ENCODE data around the gene SPEM3.
A peak's percentile ranks its signal among the peaks of the same experiment; 100 is the strongest.

Gene SPEM3

DNA sequence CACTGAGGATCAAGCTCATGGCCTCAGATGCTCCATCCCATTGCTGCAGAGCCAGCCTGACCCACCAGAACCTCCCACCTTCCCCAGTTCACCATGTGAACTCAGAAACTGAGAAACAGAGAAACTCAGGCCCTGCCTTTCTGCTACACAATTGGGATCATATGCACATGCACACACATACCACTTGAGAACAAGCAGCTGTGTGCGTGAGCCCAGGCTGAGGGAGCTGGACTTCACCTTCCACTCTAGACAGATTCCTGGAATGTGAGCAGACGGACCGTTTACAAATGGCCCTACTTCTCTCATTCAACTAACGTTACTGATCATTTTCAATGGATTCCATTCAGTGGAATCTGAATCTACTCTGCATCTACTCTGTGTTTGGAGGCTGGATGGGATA lies 5.0 kb upstream of the SPEM3 start:
- no peak for DNase-seq

DNA sequence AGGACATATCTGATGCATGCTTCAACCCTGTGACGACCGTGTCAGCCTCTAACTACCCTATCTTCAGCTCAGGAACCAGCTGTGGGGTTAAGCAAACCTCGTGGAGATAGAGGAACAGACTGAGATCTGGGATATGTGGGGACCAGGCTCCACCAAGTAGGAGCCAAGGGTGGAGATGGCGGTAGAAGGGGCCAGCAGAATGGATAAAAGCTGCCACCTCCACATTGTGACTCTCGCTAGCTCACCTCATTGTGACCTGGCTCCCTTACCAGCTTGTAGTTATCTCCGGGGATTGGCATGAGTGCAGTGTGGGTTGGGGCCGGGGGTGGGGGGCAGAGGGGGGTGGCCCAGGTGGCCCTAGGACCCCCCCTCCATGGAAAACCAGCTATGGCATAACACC lies 3.3 kb upstream of the SPEM3 start, which contains the start of gene SPEM2:
Gene SPEM2, plus strand, starts transcription at position 301 of the 400 bp plus-strand sequence. Its CDS starts 73 bp downstream, at position 374.
- DNase-seq, result no peak

DNA sequence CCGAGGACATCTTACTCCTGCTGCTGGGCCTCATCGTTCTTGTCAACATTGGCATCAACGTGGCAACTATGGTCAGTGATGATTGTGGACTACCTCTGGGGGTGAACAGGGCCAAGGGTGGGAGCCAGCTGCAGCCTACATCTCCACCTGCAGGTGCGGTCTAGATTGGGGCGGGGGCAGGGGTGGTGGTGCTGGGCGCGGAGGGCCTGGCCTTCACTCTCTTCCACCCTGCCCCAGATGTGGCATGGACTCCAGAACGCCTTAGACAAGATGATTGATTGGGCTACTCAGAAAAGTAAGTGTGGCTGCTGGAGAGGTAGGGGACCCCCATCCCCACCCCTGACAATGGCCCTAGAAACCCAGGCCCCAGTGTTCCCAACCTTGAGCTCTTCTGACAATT lies 2.9 kb upstream of the SPEM3 start:
- DNase-seq, result no peak

DNA sequence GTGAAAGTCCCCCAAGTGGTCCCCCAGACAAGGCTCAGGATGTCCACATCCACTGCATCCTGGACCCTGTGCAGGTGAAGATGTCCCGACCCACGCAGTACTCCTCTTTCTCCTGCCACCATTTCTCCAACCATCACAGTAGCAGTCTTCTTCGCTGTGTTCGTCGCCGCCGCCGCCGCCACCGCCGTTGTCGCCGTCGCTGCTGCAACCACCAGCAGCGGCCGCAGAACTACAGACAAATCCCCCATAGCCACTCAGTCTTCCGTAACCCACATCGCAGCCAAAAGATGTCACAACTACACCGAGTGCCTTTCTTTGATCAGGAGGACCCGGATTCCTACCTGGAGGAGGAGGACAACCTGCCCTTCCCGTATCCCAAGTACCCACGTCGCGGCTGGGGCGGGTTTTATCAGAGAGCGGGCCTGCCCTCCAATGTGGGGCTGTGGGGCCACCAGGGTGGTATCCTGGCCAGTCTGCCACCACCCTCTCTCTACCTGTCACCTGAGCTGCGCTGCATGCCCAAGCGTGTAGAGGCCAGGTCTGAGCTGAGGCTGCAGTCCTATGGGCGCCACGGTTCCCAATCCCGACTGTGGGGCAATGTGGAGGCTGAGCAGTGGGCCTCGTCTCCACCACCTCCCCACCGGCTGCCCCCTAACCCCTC lies 2.3 kb upstream of the SPEM3 start:
- DNase-seq, result no peak

DNA sequence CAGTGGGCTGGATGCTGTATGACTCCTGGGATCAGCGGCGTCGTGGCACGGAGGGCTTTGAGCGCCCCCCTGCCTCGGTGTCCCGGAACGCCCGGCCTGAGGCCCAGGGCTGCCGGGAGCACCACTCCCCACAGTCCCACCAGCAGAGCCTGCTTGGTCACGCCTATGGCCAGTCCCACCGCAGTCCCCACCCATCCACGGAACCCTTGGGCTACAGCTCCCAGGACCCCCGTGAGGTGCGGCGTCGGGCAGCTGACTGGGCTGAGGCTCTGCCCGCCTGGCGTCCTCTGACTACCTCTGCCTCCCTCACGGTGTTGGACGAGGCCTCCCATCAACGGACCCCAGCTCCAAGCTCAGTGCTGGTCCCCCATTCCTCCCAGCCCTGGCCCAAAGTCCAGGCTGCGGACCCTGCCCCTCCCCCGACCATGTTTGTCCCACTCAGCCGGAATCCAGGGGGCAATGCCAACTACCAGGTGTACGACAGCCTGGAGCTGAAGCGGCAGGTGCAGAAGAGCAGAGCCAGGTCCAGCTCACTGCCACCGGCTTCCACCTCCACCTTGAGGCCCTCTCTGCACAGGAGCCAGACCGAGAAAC lies 1.7 kb upstream of the SPEM3 start:
- no peak for DNase-seq

DNA sequence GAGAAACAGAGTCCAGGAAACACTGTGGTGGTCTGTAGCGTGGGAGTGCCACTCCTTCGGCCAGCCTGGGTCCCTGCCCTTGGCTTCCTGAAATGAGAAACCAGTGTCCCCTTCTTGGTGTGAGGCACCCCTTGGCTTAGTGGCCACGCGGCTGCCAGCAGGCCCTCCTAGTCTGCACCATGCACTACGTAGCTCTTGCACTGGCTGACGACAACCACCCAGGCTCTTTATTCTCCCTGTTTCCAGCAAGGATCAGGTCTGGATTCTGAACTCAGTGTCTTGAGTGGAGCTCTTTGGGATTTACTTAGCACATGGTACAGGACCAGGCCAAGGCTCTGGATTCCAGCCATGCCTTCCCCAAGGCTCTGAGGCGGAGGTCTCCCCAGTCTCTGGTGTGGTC lies 1.1 kb upstream of the SPEM3 start:
- DNase-seq, result no peak

DNA sequence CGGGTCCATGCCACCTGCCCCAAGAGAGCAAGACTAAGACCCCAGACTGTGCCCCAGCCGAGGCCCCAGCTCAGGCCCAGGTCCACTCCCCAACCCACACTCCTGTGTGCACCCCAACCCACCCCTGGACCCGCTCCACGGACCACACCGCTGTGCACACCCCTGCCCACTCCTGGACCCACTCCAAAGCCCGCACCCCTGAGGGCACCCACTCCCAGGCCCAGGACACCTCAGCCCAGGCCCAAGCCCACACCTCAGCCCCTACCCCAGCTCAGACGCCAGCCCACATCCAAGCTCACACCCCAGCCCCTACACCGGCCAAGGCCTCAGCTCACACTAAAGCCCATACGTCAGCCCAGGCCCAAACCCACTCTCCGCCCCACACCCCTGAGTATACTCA lies 1.1 kb downstream of the SPEM3 start:
- no peak for DNase-seq

DNA sequence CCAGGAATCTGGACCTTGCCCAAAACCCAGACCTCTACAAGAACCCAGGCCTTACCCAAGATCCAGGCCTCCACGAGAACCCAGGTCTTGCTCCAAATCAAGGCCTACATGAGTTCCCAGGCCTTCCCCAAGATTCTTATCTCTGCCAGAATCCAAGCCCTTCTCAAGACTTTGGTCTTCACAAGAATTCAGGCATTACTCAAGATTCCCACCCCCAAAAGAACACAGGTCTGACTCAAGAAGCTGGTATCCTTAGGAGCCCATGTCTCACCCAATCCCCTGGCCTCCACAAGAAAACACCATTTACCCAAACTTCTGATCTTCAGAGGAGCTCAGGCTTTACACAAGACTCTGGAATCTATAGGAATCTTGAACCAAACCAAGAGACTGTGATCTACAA lies 2.6 kb downstream of the SPEM3 start:
- no peak for DNase-seq

DNA sequence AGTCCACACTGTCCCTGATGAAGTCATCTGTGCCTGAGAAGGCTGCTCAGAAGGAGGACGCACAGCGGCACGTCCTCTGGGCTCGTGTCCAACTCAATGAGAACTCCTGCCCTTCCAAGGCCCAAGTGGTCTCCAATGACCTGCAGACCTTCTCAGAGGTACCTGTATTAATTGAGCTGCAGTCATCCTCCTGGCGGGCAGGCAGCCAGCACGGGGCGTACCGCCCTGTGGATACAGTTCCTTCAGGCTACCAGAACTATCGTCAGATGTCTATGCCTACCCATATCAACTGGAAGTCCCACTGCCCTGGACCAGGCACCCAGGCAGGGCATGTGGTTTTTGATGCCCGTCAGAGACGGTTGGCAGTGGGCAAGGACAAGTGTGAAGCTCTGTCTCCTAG lies 3.6 kb downstream of the SPEM3 start:
- DNase-seq, result no peak

DNA sequence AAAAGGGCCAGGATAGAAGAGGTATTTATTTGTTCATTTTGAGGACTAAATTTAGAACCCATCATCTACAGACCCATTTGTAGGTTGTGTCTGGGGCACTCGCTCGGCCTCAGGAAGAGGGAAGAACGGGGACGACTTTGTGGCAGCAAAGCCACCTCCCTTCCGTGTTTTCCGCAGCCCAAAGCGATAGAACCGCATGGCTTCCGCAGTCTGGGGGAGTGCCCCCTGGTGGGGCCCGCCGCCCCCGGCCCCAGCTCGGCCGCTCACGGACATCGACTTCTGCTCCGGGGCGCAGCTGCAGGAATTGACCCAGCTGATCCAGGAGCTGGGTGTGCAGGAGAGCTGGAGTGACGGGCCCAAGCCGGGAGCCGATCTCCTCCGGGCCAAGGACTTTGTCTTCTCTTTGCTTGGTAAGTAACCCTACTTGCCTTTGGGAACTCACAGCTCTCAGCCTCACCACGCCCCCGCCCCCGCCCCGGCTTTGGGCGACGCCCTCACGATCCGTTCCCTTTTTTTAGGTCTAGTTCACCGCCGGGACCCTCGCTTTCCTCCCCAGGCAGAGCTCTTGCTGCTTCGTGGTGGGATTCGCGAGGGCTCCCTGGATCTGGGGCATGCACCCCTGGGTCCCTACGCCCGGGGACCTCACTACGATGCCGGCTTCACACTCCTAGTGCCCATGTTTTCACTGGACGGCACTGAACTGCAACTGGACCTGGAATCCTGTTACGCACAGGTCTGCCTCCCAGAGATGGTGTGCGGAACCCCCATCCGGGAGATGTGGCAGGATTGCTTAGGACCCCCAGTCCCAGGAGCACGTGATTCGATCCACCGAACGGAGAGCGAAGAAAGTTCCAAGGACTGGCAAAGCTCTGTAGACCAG lies 7.3 kb downstream of the SPEM3 start:
- DNase-seq, result peak; percentile 65

DNA sequence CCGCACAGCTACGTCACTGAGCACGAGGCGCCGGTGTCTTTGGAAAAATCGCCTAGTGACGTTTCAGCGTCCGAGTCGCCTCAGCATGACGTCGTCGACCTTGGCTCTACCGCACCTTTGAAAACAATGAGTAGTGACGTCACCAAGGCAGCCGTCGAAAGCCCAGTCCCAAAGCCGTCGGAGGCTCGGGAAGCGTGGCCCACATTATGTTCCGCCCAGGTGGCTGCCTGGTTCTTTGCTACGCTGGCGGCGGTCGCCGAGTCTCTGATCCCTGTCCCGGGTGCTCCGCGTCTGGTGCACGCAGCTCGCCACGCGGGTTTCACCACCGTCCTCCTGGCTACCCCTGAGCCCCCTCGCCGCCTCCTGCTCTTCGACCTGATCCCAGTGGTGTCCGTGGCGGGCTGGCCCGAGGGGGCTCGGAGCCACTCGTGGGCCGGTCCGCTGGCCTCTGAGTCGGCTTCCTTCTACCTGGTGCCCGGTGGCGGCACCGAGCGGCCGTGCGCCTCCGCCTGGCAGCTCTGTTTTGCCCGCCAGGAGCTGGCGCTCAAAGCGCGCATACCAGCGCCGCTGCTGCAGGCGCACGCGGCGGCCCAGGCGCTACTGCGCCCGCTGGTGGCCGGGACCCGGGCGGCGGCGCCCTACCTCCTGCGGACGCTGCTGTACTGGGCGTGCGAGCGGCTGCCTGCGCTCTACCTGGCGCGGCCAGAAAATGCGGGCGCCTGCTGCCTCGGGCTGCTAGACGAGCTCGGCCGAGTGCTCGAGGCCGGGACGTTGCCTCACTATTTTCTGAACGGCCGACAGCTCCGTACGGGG lies 8.1 kb downstream of the SPEM3 start:
- peak; percentile 79 for DNase-seq

DNA sequence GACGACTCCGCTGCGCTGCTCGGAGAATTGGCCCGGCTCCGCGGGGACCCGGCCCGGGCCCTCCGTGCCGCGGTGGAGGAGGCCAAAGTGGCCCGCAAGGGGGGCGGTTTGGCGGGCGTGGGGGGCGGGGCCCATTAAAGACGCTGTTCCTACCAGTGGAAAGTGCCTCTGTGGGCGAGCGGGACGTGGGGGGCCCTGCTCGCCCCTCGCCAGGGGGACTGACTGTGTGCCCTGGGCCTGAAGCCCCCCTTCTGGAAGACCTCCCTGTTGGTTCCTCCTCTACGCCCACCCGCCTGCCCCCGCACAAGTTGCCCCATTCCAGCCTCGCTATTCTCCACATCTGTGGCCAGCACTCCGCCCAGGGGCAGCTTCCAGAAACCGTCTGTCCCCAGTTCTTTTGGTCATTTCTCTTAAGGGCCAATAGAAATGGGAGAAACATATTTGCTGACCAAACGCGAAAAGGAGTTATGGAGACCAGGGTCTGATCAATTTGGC lies 8.8 kb downstream of the SPEM3 start:
- no peak for DNase-seq

DNA sequence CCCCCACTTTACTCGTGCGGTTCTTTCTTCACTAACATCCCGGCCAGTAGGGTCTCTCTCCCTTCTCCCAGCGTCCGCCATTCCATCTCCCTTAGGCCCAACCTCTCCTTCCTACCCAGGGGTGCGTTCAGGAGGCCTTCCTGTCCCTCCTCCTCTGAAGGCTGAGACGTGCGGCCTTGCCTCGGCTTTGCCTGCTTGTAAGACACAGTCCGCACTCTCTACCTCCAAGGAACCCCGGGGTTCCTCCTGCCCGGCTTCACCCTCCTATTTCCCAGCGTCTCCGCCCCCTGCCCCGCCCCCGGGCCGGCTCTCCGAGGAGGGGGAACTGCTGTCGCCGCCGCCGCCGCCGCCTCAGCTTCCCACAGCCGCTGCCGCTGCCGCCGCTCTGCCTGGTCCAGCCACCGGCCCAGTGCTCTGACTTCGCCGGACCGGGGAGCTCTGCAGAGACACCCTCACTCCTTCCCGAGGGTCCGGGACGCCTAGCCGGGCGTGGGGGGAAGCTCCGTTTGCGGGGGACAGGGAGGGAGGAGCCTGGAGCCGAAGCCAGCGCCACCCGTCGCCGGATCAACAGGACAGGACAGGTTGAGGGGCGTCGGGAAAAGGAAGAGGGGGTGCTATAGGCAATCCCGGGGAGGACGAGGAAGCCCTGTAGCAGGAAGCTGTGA lies 9.4 kb downstream of the SPEM3 start:
- DNase-seq, result no peak

DNA sequence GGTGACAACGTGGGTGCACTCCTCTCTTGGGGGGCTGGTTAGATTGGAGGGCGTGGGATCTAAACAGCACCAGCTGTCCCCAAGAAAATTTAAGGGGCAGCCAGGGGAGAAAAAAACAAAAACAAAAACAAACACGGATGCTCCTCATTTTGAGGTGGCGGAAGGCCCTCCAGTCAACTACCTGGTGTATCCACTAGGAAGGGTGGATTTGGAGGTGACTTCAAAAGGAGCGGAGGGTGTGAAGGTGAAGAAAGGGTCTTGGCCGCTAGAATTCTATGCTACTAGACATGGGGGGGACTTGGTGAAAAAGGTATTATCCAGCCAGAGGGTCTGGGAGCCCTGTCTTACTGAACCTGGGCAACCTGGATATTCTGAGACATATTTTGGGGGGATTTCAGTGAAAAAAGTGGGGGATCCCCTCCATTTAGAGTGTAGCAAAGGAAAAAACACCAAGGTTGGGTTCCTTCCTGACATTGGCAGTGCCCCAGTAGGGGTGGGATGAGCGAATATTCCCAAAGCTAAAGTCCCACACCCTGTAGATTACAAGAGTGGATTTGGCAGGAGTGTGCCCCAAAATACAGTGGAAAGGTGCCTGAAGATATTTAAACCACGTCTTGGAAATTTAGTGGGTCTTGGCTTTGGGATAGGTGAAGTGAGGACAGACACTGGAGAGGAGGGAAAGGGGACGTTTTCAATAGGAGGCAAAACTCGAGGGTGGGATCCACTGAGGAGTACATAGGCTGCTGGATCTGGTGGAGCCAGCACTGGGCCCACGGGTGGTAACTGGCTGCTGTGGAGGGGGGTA lies 10.2 kb downstream of the SPEM3 start:
- no peak for DNase-seq

DNA sequence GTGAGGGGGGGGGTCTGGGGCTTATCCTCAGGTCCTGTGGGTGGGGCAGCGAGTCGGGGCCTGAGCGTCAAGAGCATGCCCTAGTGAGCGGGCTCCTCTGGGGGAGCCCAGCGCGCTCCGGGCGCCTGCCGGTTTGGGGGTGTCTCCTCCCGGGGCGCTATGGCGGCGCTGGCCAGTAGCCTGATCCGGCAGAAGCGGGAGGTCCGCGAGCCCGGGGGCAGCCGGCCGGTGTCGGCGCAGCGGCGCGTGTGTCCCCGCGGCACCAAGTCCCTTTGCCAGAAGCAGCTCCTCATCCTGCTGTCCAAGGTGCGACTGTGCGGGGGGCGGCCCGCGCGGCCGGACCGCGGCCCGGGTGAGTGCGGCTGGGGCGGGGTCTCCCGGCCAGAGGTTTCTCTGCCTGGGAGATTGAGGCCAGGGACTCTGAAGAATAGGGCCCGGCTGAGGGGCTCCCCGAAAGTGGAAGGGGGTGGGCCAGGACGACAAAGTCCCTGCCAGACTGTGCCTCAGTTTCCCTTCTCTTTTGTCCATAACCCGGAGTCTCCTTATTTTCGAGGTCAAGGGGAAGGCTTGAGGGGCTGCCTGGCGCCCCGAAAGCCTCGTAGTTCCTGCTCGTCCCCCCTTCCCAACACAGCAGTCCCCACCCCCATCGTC lies 10.9 kb downstream of the SPEM3 start, which contains the start of gene FGF11:
Gene FGF11, plus strand, starts transcription at position 51 of the 651 bp plus-strand sequence. Its CDS starts 109 bp downstream, at position 160.
- no peak for DNase-seq

DNA sequence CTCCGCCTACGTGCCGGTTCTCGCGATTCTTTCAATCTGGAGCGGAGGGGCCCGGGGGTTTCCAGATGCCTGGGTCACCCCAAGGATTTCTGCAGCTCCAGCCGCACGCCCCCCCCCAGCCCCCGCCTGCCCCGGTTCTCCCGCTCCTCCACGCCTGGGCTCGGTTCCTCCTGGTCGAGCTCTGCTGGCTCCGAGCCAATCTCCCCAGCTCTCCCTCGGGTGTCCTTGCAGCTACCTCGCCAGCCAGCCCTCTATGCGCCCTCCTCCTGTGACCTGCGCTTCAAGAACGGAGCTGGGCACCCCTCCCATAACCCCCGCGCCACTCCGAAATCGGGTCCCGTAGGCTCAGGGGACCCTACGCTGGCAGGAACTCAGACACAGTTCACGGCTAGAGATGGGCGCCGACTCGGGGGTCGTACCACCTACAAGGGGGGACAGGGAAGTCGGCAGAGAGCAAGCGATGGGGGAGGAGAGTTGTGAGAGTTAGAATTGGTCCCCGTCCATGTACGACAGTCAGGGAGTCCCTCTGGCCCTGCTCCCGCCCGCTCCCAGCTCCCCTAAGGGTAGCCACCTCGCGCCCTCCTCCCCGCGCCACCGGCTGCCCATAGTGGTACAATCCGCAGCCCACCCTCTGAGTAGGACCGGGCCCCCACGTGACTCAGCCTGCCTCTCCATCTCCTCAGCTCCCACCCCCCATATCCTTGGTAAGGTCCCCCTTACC lies 11.6 kb downstream of the SPEM3 start:
- no peak for DNase-seq

DNA sequence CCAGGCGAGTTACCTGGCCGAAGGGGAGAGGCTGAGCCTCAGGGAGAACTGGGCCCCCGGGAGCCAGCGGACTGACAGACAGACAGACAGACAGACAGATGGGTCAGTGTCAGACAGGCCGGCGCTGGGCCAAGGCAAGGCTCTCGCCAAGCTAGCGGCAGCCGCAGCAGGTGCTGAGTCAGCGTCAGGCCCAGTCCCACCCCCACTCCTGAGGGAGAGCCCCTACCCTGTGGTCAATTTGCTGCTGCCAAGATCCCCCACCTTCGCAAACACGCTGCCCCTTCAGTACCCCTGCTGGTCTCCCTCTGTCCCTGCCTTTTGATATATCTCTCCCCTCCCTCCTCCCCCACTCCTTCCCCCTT lies 12.2 kb downstream of the SPEM3 start:
- DNase-seq, result no peak

DNA sequence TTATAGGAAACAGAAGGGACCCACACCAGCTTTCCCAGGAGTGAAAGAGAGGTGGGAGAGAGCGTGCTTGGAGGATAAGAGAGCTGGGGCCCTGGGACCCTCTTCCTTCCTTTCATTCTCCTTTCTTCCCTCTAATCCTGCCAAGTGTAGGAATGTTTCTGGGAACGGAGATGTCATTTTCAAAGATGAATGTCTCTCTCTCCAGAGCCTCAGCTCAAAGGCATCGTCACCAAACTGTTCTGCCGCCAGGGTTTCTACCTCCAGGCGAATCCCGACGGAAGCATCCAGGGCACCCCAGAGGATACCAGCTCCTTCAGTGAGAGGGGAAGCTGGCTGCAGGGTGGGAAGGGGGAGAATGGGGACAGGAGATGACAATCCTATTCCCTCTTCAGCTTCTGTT lies 12.6 kb downstream of the SPEM3 start:
- no peak for DNase-seq

DNA sequence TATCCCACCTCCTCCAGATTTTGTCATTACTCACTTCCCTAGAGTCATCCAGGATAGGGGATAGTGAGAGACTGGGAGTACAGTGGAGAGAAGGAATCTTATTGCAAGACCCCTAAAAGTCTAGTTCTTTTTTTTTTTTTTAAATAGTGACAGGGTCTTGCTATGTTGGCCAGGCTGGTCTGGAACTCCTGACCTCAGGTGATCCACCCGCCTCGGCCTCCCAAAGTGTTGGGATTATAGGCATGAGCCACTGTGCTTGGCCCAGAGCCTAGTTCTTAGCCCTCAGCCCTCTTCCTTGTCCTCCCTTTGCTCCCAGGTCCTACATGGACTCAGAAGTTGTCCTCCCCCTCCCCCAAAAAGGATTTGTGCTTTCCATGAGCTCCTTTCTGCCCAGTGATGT lies 13.5 kb downstream of the SPEM3 start:
- no peak for DNase-seq

All from activated CD4-positive, CD25-positive, alpha-beta regulatory T cell treated with anti-CD3 and anti-CD28 coated beads, Interleukin-2, amount 50 U/mL, for 72 hours (primary cell).